ENCODE results near the gene HCRTR2.
"Not testable (repeated sequence)": the region's sequence is repeated elsewhere in the genome, so short reads cannot be mapped to it uniquely, and the experiment has no call there.

The HCRTR2 gene

GRCh38 chr6:55174211-55175026, at the start of gene HCRTR2:
TSS of gene HCRTR2 (plus strand) at chr6:55174515. CDS start at chr6:55174588, 73 bp downstream.
- no peak for DNase-seq

GRCh38 chr6:55130806-55131324, 43.5 kb upstream of the HCRTR2 start:
- DNase-seq, result no peak

GRCh38 chr6:55131616-55132015, 42.7 kb upstream of the HCRTR2 start:
- DNase-seq, result no peak

GRCh38 chr6:55136916-55137315, 37.4 kb upstream of the HCRTR2 start:
- DNase-seq, result no peak

GRCh38 chr6:55137929-55138693, 36.2 kb upstream of the HCRTR2 start:
- no peak for DNase-seq

DNA sequence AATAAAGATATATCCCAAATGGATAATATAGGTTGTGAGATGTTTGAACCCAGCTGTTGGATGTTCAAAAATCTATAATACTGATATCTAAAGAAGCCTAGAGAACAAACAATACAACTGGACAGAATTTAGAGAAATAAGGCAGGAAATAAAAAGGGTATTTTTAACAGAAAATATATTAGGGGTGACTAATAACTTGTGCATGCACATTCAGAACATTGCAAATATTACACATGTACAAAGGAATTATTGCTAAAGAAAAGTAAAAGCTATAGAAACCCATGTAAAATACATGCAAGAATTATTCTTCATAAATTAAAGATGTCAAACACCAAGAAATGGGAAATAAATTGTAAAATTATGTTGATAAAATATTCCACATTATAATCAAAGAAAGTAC, 32.7 kb upstream of the HCRTR2 start:
- no peak for DNase-seq

DNA sequence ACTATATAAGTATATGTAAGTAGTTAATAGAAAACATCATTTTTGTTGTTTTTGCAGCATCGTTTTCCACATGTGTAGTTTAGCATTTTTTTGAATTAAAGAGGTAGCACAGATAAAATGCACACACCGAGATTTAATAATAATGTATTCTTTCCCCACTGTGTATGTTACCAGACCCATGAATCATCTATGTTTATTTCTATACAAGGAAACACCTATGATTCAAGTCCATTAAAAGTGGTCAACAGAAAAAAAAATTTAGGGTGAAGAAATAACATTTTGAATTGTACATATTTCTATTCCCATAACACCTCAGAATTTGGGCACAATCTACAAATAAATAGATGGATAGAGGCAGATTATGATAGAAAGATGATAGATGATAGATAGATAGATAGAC, 31.7 kb upstream of the HCRTR2 start:
- DNase-seq, result no peak

- no peak for DNase-seq
Measured at GRCh38 chr6:55153284-55153683, 21.0 kb upstream of the HCRTR2 start.

- DNase-seq, result not testable (repeated sequence)
Measured at GRCh38 chr6:55158784-55159183, 15.5 kb upstream of the HCRTR2 start.

DNA sequence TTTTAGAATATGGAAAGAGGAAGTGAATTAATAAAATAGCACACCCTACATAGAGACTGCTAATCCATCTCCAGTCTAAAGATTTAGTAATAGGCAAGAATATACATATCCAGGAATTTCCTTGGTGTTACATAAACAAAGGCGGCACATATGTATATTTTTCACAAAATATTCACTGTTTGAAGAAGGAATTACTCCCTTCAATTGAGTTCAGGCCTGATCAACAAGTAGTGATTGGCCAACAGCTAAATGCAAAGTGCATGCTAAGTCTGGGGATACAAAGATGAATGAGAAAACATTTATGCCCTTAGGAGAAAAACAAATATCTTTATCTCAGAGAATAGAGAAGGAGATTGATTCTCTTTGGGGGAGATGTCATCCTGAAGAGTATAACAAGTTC, 6.5 kb upstream of the HCRTR2 start:
- no peak for DNase-seq

GRCh38 chr6:55175078-55176049, 1.0 kb downstream of the HCRTR2 start:
- DNase-seq, result no peak

- no peak for DNase-seq
Measured at GRCh38 chr6:55176958-55177357, 2.6 kb downstream of the HCRTR2 start.

- no peak for DNase-seq
Measured at GRCh38 chr6:55180258-55180657, 5.9 kb downstream of the HCRTR2 start.

- no peak for DNase-seq
Measured at GRCh38 chr6:55182016-55182650, 7.8 kb downstream of the HCRTR2 start.

- DNase-seq, result no peak
Measured at GRCh38 chr6:55184782-55185530, 10.6 kb downstream of the HCRTR2 start.

GRCh38 chr6:55198715-55199114, 24.4 kb downstream of the HCRTR2 start:
- DNase-seq, result no peak

- DNase-seq, result no peak
Measured at GRCh38 chr6:55199239-55199638, 24.9 kb downstream of the HCRTR2 start.

GRCh38 chr6:55208478-55209458, 34.5 kb downstream of the HCRTR2 start:
- DNase-seq, result no peak

- no peak for DNase-seq
Measured at GRCh38 chr6:55210952-55211351, 36.6 kb downstream of the HCRTR2 start.

- DNase-seq, result no peak
Measured at GRCh38 chr6:55212156-55212555, 37.8 kb downstream of the HCRTR2 start.
